Spinal cord (tissue), 10 donors: ENCODE measurements around the gene LINGO1. TPM values are rescaled to one million over a fixed set of nuclear protein-coding genes. Genes with fewer than 3 reads are reported as not detected.

ENCODE experiments used
- DNase-seq, 6 donors: peaks; one replicate each; pipeline versions ENCODE4 v3.0.0 to v3.0.0-alpha.2; 2013 to 2015; ENCODE audit warnings: low spot score in 6 of 6, low read depth in 4 of 6
- H3K27ac ChIP-seq: one replicate; pipeline ENCODE4 v1.5.1; 2013; ENCODE audit warnings: low read depth, low read length, control low read depth
- H3K27me3 ChIP-seq: one replicate; pipeline ENCODE4 v1.6.1; 2013; ENCODE audit warnings: low read length; ENCODE audit not compliant: control insufficient read depth, insufficient read depth
- H3K36me3 ChIP-seq: one replicate; pipeline ENCODE4 v1.6.1; 2013; ENCODE audit warnings: low read length; ENCODE audit not compliant: control insufficient read depth, insufficient read depth
- H3K4me1 ChIP-seq: one replicate; pipeline ENCODE4 v1.6.1; 2013; ENCODE audit warnings: low read length; ENCODE audit not compliant: control insufficient read depth, insufficient read depth
- H3K4me3 ChIP-seq: one replicate; pipeline ENCODE4 v1.5.1; 2013; ENCODE audit warnings: low read depth, low read length, control low read depth
- H3K9me3 ChIP-seq: one replicate; pipeline ENCODE4 v1.6.1; 2013; ENCODE audit warnings: low read length; ENCODE audit not compliant: control insufficient read depth, insufficient read depth
- WGBS: methylation state at CpG from one replicate; pipeline ENCODE4 v1.1.5; 2013; ENCODE audit warnings: missing lambda C conversion rate; ENCODE audit not compliant: insufficient coverage; 5-methylcytosine and 5-hydroxymethylcytosine counted together
- polyA plus RNA-seq, 2 donors: library from polyadenylated mRNA; unstranded; fragments of 120-200 nt; gene quantifications; one replicate each; pipeline ENCODE4 v1.2.1, GENCODE V29; 2013; ENCODE audit not compliant: insufficient read length in 2 of 2
- total RNA-seq, 2 donors: library from RNA; depleted of rRNA in 1 of 2; stranded (reverse); fragments of 120-200 nt in 1 of 2; fragments of >200 nt in 1 of 2; gene quantifications; one replicate each; pipeline versions ENCODE4 v1.2.3 to v1.2.4, GENCODE V29; 2013 to 2014
- donor health status: healthy.

LINGO1 gene
- total and polyA plus RNA-seq, 4 donors: 13.7 to 149 (median 83.7) TPM

DNA sequence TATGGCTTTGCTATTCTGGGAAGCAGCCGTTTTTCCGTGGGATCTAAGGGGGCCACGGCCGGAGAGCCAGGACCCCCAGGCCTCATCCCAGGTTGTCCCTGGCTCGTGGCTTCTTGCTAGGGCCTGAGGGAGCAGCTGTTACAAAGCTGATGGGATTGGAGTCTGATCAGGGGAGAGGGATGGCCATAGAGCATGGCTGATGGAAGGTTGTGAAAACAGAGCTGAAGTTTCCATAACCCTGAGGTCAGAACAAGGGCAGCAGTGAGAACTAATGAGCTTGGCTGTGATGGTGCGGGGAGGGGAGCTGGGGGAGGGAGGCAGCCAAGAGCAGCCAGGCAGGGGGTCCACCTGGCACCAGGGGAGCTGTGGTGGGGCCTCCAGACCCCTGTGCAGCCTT lies 63.0 kb downstream of the LINGO1 start:
- 10% methylated on average over 6 of the region's 6 CpGs for WGBS
- Histone ChIP-seq H3K27me3 (no peaks in the 10 kb centered on the region), H3K27ac (peak overlapping the region; percentile 72), H3K36me3 (no peaks in the 10 kb centered on the region), H3K4me3 (no peak overlapping the region), H3K4me1 (peaks cover 48% of the 10 kb centered on the region), H3K9me3 (no peaks in the 10 kb centered on the region)
- peak in 2 of 6 donors; percentile 38 to 55 for DNase-seq

DNA sequence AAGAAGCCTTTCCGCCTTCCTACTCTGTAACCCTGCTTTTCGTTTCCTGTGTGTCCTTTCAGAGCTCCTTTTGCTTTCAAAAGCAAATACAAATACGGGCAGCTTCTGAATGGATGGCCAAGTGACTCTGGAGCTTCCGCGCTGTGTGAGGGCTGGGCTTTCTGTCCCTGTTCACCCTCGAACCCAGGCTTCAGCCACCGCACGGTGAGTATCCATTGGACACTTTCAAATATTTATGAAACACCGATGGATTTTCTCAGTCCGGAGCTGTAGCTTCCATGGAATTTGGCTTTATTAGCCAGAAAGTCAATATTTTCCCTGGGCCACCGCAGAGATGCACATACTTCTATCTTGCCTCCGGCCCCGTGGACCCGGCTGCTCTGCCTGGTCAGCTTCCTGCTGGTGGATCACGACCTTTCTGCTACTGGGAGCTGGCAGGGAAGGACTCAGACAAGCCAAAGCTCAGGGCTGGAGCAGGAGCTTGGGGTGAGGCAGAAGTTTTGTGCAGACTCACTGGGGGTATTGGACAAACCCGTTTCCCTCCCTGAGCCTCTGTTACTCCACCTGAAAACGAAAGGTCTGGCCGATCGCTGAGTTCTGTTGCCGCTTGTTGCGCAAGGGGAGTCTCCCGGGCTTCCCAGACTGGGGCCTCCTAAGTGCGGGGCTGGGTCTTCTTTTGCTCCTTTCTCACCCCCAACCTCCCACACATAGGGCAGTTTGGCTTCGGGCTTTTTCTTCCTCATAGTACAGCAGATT lies 63.6 kb downstream of the LINGO1 start:
- H3K4me1 ChIP-seq: peaks cover 53% of the 10 kb centered on the region
- 31% methylated on average over 23 of the region's 24 CpGs for WGBS
- peak overlapping the region; percentile 72 for H3K27ac ChIP-seq
- no peaks in the 10 kb centered on the region for H3K27me3 ChIP-seq
- H3K9me3 ChIP-seq: no peaks in the 10 kb centered on the region
- no peaks in the 10 kb centered on the region for H3K36me3 ChIP-seq
- H3K4me3 ChIP-seq: peak overlapping the region; percentile 9
- peak in 2 of 6 donors; percentile 50 to 54 for DNase-seq

GRCh38 chr15:77568014-77568972 lies 64.4 kb downstream of the LINGO1 start:
- no peak overlapping the region for H3K4me3 ChIP-seq
- 47% methylated on average over 11 of the region's 14 CpGs for WGBS
- peak in 2 of 6 donors; percentile 69 to 73 for DNase-seq
- peak overlapping the region; percentile 72 for H3K27ac ChIP-seq
- H3K9me3 ChIP-seq: no peaks in the 10 kb centered on the region
- H3K36me3 ChIP-seq: no peaks in the 10 kb centered on the region
- H3K27me3 ChIP-seq: no peaks in the 10 kb centered on the region
- peaks cover 58% of the 10 kb centered on the region for H3K4me1 ChIP-seq

- Histone ChIP-seq H3K9me3 (no peaks in the 10 kb centered on the region), H3K4me1 (peaks cover 58% of the 10 kb centered on the region), H3K4me3 (no peak overlapping the region), H3K27ac (no peak overlapping the region), H3K36me3 (no peaks in the 10 kb centered on the region), H3K27me3 (no peaks in the 10 kb centered on the region)
- DNase-seq: no peak
- WGBS: 64% methylated on average over 6 of the region's 10 CpGs
These were observed 65.5 kb downstream of the LINGO1 start for GRCh38 chr15:77567202-77567601.

DNA sequence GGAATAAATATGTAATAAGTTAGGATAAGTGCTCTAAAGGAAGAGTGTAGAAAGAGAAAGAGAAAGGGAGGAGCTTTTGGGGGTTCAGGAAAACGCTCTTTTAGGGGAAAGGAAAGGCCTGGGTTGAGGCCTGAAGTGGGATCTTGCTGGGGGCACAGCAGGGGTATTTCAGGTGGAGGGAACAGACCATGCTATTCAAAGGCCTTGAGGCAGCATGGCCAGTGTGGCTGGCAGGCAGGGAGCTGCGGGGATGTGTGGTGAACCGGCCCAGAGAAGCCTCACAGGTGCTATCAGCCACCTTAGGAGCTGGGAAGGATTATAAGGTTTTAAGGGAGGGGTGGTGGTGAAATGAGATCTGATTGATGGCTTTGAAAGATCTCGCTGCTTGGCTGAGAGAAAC lies 66.6 kb downstream of the LINGO1 start:
- H3K36me3 ChIP-seq: no peaks in the 10 kb centered on the region
- WGBS: 86% methylated on average over 4 of the region's 4 CpGs
- H3K9me3 ChIP-seq: no peaks in the 10 kb centered on the region
- DNase-seq: no peak
- H3K4me3 ChIP-seq: no peak overlapping the region
- no peak overlapping the region for H3K27ac ChIP-seq
- peaks cover 58% of the 10 kb centered on the region for H3K4me1 ChIP-seq
- no peaks in the 10 kb centered on the region for H3K27me3 ChIP-seq

DNA sequence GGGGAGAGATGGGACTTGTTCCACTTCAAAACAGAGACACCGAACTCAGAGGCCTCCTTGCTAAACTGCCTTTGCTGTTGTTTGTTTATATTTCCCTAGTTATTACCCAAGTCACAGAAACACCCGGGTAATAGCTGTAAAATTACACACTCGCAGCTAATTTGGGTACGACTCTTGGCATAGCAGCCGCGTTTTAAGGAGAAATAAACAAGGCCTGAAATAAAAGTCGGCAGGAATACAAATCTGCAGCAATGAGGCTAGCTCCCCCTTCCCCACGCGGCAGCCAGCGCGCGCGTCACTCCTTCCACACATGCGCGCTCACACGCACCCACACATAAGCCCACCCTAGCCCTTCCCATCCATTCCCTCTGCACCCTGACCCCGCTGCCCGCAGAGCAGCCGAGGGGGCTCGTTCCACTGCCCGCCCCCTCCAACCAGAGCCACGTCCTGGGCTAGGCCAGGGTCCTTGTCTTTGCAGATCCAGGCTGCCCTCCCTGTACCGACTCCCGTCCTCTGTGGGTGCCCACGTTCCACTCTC lies 67.3 kb downstream of the LINGO1 start:
- peak in 2 of 6 donors; percentile 64 to 87 for DNase-seq

GRCh38 chr15:77564938-77565337 lies 67.8 kb downstream of the LINGO1 start:
- WGBS: 29% methylated on average over 9 of the region's 9 CpGs
- Histone ChIP-seq H3K27ac (peak overlapping the region; percentile 53), H3K4me3 (no peak overlapping the region), H3K4me1 (peaks cover 56% of the 10 kb centered on the region), H3K27me3 (no peaks in the 10 kb centered on the region), H3K36me3 (no peaks in the 10 kb centered on the region), H3K9me3 (no peaks in the 10 kb centered on the region)
- peak in 1 of 6 donors; percentile 44 for DNase-seq

More for the DNA sequence above, 67.3 kb downstream of the LINGO1 start:
- WGBS: 63% methylated on average over 17 of the region's 25 CpGs
- Histone ChIP-seq H3K27me3 (no peaks in the 10 kb centered on the region), H3K36me3 (no peaks in the 10 kb centered on the region), H3K4me1 (peaks cover 58% of the 10 kb centered on the region), H3K27ac (peak overlapping the region; percentile 53), H3K4me3 (no peak overlapping the region), H3K9me3 (no peaks in the 10 kb centered on the region)

DNA sequence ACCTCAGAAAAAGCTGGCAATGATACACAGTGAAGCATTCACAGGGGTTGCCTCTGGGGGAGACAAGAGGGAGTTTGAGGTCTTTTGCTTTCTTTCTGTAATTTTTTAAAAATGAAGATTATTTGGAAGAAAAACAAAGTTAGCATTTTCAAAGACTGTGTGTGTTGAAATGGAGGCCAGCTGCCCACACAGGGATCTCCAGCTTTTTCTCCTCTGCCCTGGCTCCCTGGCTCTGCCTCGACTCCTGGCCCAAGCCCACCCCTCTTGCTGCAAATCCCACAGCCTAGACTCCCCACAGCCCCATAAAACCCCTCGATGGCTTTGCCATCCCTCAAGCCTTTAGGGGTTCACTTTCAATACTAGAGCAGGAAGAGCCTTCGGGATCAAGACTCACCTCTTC lies 68.4 kb downstream of the LINGO1 start:
- peaks cover 50% of the 10 kb centered on the region for H3K4me1 ChIP-seq
- H3K9me3 ChIP-seq: no peaks in the 10 kb centered on the region
- no peaks in the 10 kb centered on the region for H3K27me3 ChIP-seq
- no peak overlapping the region for H3K27ac ChIP-seq
- no peak for DNase-seq
- 55% methylated on average over 2 of the region's 3 CpGs for WGBS
- H3K4me3 ChIP-seq: no peak overlapping the region
- H3K36me3 ChIP-seq: no peaks in the 10 kb centered on the region

DNA sequence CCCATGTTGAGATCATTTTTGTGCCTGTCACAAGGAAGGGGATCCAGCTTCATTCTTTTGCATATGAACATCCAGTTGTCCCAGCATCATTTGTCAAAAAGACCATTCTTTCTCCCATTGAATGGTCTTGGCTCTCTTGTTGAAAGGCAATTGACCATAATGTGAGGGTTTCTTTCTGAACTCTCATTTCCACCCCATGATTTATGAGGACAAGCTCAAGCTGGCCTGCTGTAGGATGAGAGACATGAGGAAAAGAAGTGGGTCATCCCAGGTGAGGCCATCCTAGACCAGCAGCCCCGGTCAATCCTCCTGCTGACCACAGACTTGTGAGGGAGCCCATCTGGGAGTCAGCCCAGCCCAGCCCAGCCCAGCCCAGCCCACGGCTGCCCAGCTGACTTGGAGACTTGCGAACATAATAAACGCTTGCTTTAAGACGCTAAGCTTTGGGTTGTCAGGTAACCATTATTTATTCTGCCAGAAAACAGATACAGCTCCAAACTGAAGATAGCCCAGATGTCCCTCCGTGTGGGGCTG lies 69.0 kb downstream of the LINGO1 start:
- Histone ChIP-seq H3K4me3 (no peak overlapping the region), H3K27me3 (no peaks in the 10 kb centered on the region), H3K9me3 (no peaks in the 10 kb centered on the region), H3K4me1 (peaks cover 44% of the 10 kb centered on the region), H3K27ac (no peak overlapping the region), H3K36me3 (no peaks in the 10 kb centered on the region)
- 48% methylated on average over 6 of the region's 6 CpGs for WGBS
- DNase-seq: no peak
